LHCN-M2 (cell line): ENCODE data around the gene OR2L2. TPM values are rescaled to one million over a fixed set of nuclear protein-coding genes. Genes with fewer than 3 reads are reported as not detected.
"Not testable (repeated sequence)": the region's sequence is repeated elsewhere in the genome, so short reads cannot be mapped to it uniquely, and the experiment has no call there.

Source experiments
- DNase-seq: peaks from one replicate; pipeline ENCODE4 v3.0.0-alpha.2; 2012; ENCODE audit warnings: low read depth
- polyA plus RNA-seq: library from polyadenylated mRNA; unstranded; fragments of >200 nt; gene quantifications from one replicate; pipeline ENCODE4 v1.2.1, GENCODE V29; 2012; ENCODE audit warnings: missing spikeins
- total RNA-seq: library from RNA; depleted of rRNA; stranded (reverse); fragments of >200 nt; gene quantifications from 2 replicates; pipeline ENCODE4 v1.2.3, GENCODE V29; 2014; rRNA removed

Gene OR2L2
- total RNA-seq = not detected in 2 replicates
- not detected for polyA plus RNA-seq

GRCh38 chr1:248029770-248030169 lies at the start of gene OR2L2:
Gene OR2L2, plus strand, starts transcription at chr1:248030070. Its CDS starts 8,198 bp downstream, at chr1:248038268.
- DNase-seq = no peak

- DNase-seq = no peak
These were observed 36.9 kb upstream of the OR2L2 start for GRCh38 chr1:247992986-247993385.

- no peak for DNase-seq
These were observed 31.1 kb upstream of the OR2L2 start for GRCh38 chr1:247998811-247999210.

GRCh38 chr1:248000169-248000568 lies 29.7 kb upstream of the OR2L2 start:
- DNase-seq = no peak

- DNase-seq = no peak
These were observed 22.1 kb upstream of the OR2L2 start for GRCh38 chr1:248007778-248008177.

GRCh38 chr1:248009681-248010080 lies 20.2 kb upstream of the OR2L2 start:
- DNase-seq = no peak

- no peak for DNase-seq
These were observed 16.6 kb upstream of the OR2L2 start, which contains the start of gene OR2L5 for GRCh38 chr1:248013229-248013710. Gene OR2L5, plus strand, starts transcription at chr1:248013660. Its CDS starts 8,288 bp downstream, at chr1:248021948.

GRCh38 chr1:248015803-248016202 lies 14.1 kb upstream of the OR2L2 start:
- DNase-seq = no peak

- no peak for DNase-seq
These were observed 15.3 kb downstream of the OR2L2 start for GRCh38 chr1:248045209-248045608.

GRCh38 chr1:248046536-248046935 lies 16.7 kb downstream of the OR2L2 start, which contains the start of gene OR2L3:
Gene OR2L3, plus strand, starts transcription at chr1:248046836. Its CDS starts 13,846 bp downstream, at chr1:248060682.
- DNase-seq = no peak

GRCh38 chr1:248047008-248047407 lies 17.1 kb downstream of the OR2L2 start:
- DNase-seq = no peak

- DNase-seq = no peak
These were observed 24.8 kb downstream of the OR2L2 start for GRCh38 chr1:248054671-248055070.

- DNase-seq = no peak
These were observed 25.4 kb downstream of the OR2L2 start for GRCh38 chr1:248055261-248055660.

GRCh38 chr1:248065071-248065470 lies 35.2 kb downstream of the OR2L2 start:
- DNase-seq = no peak

- DNase-seq = no peak
These were observed 35.7 kb downstream of the OR2L2 start for GRCh38 chr1:248065604-248066003.

GRCh38 chr1:248083864-248084263 lies 54.0 kb downstream of the OR2L2 start:
- DNase-seq = not testable (repeated sequence)

Other genes starting within 250 kb of the OR2L2 start
- gene OR14A16, start 206.0 kb upstream of the OR2L2 start, total RNA-seq = not detected in 2 replicates
- not detected in 2 replicates for gene OR11L1, start 188.2 kb upstream of the OR2L2 start, total RNA-seq
- gene TRIM58, start 172.9 kb upstream of the OR2L2 start, total RNA-seq = not detected in 2 replicates
- gene OR2W3, start 134.5 kb upstream of the OR2L2 start, total RNA-seq = not detected in 2 replicates
- not detected in 2 replicates for gene OR2T8, start 109.8 kb upstream of the OR2L2 start, total RNA-seq
- not detected in 2 replicates for gene OR2AJ1, start 105.2 kb upstream of the OR2L2 start, total RNA-seq
- not detected in 2 replicates for gene OR2L8, start 81.2 kb upstream of the OR2L2 start, total RNA-seq
- not detected in 2 replicates for gene OR2AK2, start 64.8 kb upstream of the OR2L2 start, total RNA-seq
- not detected in 2 replicates for gene OR2L5, start 16.4 kb upstream of the OR2L2 start, total RNA-seq
- gene OR2L3, start 16.8 kb downstream of the OR2L2 start, total RNA-seq = not detected in 2 replicates
- gene OR2L13, start 65.1 kb downstream of the OR2L2 start, total RNA-seq = not detected in 2 replicates
- not detected in 2 replicates for gene OR2M5, start 115.1 kb downstream of the OR2L2 start, total RNA-seq
- not detected in 2 replicates for gene OR2M2, start 144.8 kb downstream of the OR2L2 start, total RNA-seq
- gene OR2M3, start 167.2 kb downstream of the OR2L2 start, total RNA-seq = not detected in 2 replicates
- gene OR2M4, start 201.3 kb downstream of the OR2L2 start, total RNA-seq = not detected in 2 replicates
- gene OR2T33, start 247.9 kb downstream of the OR2L2 start, total RNA-seq = not detected in 2 replicates